Stimulated activated CD8-positive, alpha-beta memory T cell treated with anti-CD3 and anti-CD28 coated beads, Interleukin-2, amount 100 ng/mL, for 48 hours (primary cell): ENCODE measurements around the gene CENPH.
"Not testable (repeated sequence)": the region's sequence is repeated elsewhere in the genome, so short reads cannot be mapped to it uniquely, and the experiment has no call there.

Experiments
- DNase-seq, 2 donors: peaks; one replicate each; pipeline ENCODE4 v3.0.0-alpha.2; 2020; ENCODE audit warnings: low read depth in 2 of 2

CENPH gene

DNA sequence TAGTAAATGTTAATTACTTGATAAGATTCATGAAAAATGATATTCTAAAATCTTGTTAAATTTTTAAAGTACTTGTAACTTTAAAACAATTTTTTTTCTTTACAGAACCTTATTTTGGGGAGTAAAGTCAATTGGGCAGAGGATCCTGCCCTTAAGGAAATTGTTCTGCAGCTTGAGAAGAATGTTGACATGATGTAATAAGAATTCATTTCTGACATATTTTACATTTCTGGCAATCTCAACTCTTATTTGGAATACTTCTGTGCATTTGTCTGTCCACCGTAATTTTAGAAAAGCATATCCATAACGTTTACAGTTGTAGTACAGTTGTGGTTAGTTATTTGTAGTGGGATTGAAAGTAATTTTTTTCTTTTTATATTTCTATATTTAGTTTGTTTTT lies 20.2 kb downstream of the CENPH start:
- no peak for DNase-seq

DNA sequence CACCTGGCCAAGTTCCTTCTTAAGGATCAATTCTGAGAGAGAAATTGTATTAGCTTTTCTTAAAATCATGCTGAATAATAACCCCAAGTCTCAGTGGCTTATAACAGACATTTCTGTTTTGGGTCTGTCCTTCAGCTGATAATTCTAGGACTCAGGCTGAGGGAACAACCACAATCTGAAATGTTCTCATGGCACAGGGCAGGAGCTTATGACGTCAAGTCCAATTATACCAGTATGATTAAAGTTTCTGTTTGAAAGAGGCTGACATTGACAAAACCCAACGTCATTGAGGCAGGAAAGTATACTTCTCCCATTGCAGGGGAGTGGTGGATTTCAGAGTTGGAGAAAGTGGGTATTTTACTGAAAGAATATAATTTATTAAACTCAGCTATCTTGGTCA lies 21.8 kb downstream of the CENPH start:
- DNase-seq, result no peak

DNA sequence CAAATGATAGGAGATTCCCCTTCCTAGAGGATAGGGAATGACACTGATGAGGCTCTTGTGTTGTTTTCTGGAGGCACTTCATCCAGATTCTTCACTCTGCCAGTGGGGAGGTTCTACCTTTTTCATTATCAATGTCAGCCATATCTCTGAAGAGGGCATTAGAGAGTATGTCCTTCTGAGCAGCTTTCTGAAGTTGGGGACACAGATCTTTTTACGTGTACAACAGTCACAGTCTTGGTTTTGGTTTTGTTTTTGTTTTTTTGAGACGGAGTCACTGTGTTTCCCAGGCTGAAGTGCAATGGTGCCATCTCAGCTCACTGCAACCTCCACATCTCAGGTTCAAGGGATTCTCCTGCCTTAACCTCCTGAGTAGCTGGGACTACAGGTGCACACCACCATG lies 22.6 kb downstream of the CENPH start:
- no peak for DNase-seq

DNA sequence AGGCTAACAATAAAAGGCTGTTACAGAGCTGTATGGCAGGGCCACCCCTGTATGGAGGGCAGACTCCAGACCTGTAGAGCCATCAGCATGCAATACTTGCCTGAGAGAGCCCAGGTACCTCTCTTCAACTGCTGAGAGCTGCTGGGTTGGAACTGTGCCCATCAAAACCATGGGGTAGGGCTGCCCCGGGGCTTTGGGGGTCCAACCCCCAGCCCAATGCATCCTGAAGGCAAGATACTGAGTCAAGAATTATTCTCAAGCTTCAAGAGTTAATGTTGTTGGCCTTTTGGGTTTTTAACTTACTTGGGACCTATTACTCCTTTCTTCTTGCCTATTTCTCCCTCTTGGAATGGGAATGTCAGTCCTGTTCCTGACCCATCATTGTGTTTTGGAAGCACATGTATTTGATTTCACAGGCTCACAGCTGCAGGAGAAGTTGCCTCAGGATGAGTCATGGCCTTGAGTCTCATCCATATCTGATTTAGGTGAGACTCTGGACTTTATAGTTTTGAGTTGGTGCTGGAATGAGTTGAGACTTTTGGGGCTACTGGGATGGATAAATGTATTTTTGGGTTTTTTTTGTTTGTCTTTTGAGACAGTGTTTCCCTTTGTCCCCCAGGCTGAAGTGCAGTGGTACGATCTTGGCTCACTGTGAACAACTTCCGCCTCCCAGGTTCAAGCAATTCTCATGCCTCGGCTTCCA lies 24.3 kb downstream of the CENPH start:
- DNase-seq, result no peak

DNA sequence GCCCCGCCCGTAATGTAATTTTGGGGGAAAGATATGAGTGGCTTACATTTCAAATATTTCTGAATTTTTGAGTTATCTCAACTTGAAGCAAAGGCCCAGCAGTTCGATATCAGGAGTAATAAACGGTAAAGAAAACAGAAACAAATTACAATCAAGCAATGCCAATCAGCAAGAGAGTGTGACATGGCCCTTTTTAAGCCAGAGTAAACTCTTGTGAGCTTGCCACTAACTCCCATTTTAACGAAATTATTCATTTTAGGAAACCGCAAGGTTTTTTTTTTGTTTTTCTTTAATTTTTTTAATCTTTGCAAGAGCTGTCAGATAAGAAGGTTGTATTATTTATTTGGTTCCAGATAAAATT lies 27.7 kb downstream of the CENPH start:
- DNase-seq, result no peak

DNA sequence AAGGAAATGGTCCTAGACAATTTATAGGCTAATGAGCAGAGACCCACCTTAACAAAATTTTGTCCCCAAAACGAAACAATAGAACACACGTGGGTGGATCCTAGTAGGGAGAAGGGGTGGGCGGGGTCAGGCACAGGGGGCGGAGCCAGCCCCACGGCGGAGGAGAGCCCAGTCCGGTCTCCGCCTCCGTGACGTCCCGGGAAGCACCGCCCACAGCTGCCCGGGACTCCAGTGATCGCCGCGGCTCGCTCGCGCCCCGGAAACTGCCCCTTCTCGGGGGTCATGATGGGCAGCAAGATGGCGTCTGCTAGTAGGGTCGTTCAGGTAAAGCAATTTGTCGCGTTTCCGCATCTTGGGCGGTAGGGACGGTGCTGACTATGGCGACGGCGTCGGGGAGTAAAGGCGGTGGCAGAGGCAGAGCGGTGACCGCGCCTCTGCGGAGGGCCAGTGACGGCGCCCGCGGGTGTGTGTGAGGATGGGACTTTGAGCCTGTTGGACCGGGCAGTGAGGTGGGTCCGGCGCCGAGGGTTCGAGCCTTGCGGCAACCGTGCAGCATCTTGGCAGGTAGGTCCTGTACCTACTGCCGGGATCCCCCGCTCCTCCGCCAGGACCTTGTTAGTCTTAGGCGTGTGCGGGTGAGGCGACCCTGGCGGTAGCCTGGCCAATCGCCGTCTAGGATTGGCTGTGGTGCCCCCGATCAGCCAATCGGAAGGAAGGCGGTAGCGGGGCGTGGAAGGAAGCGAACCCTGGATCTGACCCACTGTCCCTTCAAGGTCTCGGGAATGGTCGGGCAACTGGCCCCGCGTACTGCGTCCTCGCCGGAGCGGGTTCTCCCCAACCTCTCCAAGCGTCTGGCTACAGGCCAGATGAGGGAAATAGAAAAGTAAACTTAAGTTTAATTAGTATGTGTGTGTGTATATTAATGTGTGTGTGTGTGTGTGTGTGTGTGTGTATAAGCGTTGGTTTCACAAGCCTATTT lies 28.5 kb downstream of the CENPH start:
- peak; percentile 93 to 96 for DNase-seq

DNA sequence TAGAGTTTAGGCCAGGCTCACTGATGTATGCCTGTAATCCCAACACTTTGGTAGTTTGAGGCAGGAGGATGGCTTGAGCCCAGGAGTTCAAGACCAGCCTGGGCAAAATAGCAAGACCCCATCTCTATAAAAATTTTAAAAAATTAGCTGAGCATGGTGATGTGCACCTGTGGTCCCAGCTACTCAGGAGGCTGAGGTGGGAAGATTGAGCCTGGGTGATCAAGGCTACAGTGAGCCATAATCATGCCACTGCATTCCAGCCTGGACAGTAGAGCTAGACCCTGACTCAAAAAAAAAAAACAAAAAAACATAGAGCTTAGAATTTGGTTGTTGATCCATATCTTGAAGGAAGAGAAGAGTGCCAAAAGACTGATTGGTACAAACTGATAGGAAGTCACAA lies 30.6 kb downstream of the CENPH start:
- DNase-seq, result no peak

DNA sequence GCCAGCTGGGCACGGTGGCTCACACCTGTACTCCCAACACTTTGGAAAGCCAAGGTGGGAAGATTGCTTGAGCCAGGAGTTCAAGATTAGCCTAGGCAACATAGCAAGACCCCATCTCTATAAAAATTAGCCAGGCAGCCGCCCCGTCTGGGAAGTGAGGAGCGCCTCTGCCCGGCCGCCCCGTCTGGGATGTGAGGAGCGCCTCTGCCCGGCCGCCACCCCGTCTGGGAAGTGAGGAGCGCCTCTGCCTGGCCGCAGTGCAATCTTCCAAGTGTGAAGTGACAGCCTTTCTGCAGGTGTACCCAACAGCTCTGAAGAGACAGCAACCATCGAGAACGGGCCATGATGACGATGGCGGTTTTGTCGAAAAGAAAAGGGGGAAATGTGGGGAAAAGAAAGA lies 31.0 kb downstream of the CENPH start:
- DNase-seq, result not testable (repeated sequence)

DNA sequence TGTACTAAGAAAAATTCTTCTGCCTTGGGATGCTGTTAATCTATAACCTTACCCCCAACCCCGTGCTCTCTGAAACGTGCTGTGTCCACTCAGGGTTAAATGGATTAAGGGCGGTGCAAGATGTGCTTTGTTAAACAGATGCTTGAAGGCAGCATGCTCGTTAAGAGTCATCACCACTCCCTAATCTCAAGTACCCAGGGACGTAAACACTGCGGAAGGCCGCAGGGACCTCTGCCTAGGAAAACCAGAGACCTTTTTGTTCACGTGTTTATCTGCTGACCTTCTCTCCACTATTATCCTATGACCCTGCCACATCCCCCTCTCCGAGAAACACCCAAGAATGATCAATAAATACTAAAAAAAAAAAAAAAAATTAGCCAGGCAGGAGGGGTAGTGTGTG lies 31.4 kb downstream of the CENPH start:
- not testable (repeated sequence) for DNase-seq

DNA sequence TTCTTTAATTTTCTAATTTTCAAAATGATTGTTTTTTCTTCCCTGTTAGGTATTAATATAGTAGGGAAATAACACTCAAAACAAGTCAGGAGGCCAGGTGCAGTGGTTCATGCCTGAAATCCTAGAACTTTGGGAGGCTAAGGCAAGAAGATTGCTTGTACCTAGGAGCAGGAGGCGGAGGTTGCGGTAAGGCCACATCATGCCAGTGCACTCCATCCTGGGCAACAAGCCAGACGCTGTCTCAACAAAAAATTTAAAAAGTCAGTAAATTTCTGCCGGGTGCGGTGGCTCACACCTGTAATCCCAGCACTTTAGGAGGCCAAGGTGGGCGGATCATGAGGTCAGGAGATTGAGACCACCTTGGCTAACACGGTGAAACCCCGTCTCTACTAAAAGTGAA lies 35.1 kb downstream of the CENPH start:
- DNase-seq, result no peak

DNA sequence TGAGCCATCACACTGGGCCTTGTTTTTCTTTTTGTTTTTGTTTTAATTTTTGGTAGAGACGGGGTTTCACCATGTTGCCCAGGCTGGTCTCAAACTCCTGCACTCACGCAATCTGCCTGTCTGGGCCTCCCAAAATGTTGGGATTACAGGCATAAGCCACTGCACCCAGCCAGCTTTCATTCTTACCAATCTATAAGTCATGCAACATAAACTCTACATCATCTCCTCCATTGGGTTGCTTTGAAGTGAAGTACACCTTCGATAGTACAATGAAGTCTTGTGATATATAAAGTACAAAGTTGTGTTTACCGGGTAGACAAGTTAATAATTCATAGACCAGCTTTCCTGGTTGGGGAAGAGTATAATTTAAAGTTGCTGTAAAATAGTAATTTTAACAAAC lies 36.5 kb downstream of the CENPH start:
- DNase-seq, result no peak

DNA sequence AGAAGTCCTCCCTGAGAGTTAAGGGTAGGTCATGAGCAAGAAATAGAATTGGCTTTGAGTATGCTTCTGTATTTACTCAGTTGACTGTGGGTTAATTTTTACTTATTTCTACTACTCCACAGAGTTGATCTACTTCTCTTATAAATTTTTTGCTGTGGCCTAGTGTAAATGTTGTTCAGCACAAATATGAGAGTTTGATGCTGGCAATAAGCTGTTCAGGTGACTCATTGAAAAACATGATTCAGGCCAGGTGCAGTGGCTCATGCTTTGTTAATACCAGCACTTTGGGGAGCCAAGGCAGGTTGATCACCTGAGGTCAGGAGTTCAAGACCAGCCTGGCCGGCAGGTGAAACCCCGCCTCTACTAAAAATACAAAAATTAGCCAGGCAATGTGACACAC lies 40.8 kb downstream of the CENPH start:
- no peak for DNase-seq

DNA sequence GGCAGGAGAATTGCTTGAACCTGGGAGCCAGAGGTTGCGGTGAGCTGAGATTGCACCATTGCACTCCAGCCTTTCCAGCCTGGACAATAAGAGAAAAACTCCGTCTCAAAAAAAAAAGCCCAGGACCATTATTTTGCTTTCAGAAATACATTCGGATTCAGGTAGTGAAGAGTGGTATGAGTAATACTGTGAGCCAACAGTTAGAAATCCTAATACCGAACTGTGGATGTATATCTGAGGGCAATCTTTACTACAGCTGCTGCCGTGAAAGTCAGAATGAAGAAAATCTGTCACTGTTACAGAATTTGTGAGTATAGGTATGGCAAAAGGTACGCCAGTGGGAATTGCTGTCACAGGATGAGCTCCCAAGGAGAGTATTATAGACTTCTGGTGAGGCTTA lies 41.9 kb downstream of the CENPH start:
- DNase-seq, result no peak

DNA sequence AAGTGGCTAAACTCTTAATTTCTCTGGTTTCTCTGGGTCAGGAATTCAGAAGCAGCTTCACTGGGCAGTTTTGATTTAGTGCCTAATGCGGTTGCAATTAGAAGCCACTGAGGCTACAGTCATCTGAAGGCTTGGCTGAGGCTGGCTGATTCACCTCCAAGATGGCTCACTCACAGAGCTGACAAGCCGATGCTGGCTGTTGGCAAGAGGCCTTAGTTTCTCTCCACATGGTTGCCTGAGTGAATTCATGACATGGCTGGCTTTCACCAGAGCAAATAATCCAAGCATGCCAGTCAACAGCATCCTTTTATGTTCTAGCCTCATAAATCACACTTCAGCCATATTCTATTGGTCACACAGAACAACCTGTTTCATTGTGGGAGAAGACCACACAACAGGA lies 42.5 kb downstream of the CENPH start:
- DNase-seq, result no peak

DNA sequence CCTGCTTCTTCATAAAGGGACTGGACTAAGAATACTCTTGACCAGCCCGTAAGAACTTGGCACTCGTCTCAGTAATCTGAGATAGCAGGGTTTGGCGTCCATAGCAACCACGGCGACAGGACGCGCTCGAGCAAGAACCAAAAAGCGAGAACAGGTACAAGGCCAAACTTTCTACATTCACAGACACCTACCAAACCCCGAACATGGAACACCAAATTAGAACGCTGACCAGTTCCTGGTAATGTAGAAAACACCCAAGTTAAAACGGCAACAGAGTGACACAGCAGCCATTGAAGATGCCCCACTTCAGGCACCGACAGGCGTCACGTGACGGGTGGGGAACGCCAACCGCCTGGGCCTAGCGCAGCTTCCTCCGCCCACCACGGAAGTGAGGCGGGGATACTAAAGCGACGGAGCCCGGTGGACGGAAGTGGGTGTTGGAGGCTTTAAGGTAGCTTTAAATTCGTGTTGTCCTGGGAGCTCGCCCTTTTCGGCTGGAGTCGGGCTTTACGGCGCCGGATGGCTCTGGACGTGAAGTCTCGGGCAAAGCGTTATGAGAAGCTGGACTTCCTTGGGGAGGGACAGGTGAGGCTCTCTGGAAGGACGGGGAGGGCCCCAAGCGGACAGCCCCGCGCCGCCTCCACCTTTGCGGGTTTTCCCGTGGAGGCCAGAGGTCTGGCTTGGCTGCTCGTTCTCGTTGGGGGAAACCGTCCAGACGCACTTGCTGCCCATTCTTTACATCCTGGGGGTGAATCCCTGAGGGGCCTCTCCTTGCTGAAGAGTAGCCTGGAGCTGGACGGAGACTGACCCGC lies 45.3 kb downstream of the CENPH start, which contains the start of gene CDK7:
Gene CDK7 (plus strand): TSS at position 430 of the 812 bp plus-strand sequence. CDS start 90 bp downstream, at position 520.
- peak; percentile 88 for DNase-seq

DNA sequence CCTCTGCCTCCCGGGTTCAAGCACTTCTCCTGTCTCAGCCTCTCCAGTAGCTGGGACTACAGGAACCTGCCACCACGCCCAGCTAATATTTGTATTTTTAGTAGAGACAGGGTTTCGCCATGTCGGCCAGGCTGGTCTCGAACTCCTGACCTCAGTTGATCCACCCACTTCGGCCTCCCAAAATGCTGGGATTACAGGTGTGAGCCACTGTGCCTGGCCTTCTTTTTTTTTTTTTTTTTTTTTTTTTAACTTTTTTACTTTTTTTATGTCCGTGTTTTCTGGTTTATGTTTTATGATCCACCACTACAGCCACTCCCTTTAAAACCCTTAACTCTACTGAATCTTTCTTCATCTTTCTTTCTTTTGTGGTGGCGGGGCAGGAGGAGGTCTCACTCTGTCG lies 47.4 kb downstream of the CENPH start:
- not testable (repeated sequence) for DNase-seq

DNA sequence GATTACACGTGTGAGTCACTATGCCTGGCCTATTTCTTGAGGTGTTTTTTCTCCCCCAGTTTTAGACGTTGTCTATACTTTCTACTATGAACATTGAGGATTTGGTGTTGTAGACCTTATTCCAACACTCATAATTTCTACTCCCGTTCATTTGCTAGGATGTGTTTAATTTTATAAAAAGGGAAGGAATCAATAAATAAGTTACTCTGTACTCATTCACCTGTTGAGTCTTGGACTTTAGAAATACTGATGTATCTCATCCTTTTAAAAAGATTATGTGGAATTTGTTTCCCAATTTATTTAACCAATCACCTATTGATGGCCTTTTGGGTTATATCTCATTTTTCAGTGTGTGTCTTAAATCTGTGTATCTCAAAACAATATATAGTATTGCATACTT lies 48.5 kb downstream of the CENPH start:
- DNase-seq, result no peak

DNA sequence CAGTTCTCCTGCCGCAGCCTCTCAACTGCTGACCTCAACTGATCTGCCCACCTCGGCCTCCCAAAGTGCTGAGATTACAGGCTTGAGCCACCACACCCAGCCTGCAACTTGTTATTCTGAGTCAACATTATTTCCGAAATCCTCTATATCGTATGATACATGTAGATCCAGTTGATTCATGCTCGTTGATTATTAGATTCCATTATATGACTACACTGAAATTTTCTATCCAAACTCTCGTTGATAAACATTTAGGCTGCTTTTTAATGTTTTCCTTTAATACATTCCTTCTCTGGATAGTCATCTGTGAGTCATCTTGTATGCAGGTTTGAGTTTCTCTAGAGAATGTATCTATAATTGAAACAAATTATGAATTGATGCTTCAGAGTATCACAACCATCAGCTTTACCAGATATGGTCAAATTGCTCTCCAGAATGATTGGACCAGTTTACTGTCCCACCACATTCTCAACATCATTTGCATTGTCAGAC lies 49.4 kb downstream of the CENPH start:
- DNase-seq, result no peak

DNA sequence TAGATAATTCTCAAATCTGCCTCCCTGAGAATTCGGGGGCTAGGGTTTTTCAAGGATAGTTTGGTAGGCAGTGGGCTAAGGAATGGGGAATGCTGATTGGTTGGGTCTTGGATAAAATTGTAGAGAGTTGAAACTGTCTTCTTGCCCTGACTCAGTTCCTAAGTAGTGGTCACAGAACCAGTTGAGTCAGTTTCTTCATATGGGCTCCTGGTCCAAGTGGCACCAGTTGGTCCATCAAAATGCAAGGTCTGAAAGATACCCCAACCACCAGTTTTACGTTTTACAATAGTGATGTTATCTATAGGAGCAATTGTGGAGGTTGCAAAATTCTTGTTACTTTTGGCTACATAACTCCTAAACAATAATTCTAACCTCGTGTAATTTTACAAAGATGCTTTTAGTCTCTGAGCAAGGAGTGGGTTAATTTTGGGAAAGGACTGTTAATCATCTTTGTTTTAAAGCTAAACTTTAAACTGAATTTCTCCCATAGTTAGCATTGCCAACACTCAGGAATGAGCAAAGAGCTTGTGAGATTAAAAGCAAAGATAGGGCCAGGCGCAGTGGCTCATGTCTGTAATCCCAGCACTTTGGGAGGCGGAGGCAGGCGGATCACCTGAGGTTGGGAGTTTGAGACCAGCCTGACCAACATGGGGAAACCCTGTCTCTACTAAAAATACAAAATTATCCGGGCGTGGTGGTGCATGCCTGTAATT lies 53.0 kb downstream of the CENPH start:
- no peak for DNase-seq

DNA sequence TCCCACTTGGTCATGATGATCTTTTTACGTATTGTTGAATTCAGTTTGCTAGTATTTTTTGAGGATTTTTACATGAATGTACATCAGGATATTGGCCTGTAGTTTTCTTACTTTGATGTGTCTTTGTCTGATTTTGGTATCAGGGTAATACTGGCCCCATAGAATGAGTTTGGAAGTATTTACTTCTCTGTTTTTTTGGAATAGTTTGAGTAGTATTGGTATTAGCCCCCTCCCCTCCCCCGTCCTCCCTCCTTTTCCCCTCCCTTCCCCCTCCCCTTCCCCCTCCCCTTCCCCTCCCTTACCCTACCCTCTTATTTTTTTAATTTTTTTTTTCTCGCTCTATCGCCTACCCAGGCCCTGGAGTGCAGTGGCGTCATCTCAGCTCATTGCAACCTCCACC lies 55.6 kb downstream of the CENPH start:
- DNase-seq, result no peak

DNA sequence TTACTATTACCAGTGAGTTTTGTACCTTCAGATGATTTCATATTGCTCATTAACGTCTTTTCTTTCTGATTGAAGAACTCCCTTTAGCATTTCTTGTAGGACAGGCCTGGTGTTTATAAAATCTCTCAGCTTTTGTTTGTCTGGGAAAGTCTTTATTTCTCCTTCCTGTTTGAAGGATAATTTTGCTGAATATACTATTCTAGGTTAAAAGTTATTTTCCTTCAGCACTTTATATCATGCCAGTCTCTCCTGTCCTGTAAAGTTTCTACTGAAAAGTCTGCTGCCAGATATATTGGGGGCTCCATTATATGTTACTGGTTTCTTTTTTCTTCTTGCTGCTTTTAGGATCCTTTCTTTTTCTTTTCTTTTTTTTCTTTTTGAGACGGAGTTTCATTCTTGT lies 58.6 kb downstream of the CENPH start:
- DNase-seq, result no peak
